OCI-LY7 (cell line): ENCODE measurements around the gene SPRR3.

Experiments
- CTCF ChIP-seq: fragments of 200-600 bp; sonication (generic); conservative IDR thresholded peaks from 2 replicates; pipeline ENCODE4 v1.5.1; 2014; ENCODE audit warnings: mild to moderate bottlenecking, antibody characterized with exemption, low read length, moderate library complexity, mixed read lengths
- EZH2phosphoT487 ChIP-seq: fragments of 200-600 bp; sonication (generic); IDR thresholded peaks from 2 replicates; pipeline ENCODE4 v1.6.1; 2018; ENCODE audit warnings: low read depth, borderline replicate concordance, mild to moderate bottlenecking, mixed run types, antibody characterized with exemption, low read length, moderate library complexity, mixed read lengths

- TF ChIP-seq CTCF (no peak), EZH2phosphoT487 (no peak)
These were observed 20.9 kb upstream of the SPRR3 start for GRCh38 chr1:152980676-152981075.
